HPDE6-E6E7 (cell line): ENCODE data around the gene SLC47A2.

Experiments
- DNase-seq: peaks from one replicate; pipeline ENCODE4 v3.0.0; 2011; ENCODE audit warnings: missing footprints; ENCODE audit errors: extremely low spot score

Gene SLC47A2

DNA sequence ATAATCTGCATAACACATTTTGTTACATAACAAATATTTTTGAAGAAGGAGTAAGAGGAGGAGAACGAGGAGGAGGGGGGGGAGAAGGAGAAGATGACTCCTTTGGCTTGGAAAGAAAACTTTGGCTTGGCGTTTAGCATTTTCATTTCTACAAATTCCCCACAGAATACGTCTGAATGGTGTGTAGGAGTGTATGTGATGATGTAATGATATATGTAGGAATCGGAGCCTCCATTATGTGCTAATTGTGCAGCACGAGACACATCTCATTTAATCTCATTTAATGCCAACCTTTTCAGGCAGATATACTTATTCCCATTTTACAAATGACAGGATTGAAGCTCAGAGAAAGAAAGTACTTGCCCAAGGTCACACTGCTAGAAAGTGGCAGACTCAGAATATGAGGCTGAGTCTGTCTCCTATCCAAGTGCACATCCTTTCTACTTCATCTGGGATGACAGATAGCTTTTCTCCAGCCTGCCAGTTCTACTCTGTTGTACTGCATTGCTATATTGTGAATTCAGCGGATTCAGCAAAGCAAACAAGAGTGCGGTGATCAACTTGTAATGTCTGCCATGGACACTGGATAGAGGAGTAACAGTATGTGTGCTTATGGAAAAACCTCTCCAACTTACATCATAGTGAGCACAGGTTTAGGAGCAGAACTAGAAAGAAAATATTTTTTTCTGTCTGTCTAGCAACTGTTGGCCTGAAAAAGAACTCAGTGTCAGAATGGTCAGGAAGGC is 10.4 kb upstream of the SLC47A2 start:
- no peak for DNase-seq

DNA sequence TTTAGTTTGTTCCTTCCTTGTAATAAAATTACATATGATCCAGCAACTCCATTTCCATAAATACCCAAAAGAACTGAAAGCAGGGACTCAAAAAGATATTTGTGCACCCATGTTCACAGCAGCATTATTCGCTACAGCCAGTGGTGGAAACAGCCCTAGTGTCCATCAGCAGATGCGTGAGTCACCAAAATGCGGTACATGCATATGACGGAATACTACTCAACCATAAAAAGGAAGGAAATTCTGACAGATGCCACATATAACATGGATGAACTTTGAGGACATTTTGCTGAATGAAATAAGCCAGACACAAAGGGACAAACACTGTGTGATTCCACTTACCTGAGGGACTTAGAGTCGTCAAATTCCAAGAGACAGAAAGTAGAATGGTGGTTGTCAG is 9.1 kb upstream of the SLC47A2 start:
- DNase-seq = no peak

DNA sequence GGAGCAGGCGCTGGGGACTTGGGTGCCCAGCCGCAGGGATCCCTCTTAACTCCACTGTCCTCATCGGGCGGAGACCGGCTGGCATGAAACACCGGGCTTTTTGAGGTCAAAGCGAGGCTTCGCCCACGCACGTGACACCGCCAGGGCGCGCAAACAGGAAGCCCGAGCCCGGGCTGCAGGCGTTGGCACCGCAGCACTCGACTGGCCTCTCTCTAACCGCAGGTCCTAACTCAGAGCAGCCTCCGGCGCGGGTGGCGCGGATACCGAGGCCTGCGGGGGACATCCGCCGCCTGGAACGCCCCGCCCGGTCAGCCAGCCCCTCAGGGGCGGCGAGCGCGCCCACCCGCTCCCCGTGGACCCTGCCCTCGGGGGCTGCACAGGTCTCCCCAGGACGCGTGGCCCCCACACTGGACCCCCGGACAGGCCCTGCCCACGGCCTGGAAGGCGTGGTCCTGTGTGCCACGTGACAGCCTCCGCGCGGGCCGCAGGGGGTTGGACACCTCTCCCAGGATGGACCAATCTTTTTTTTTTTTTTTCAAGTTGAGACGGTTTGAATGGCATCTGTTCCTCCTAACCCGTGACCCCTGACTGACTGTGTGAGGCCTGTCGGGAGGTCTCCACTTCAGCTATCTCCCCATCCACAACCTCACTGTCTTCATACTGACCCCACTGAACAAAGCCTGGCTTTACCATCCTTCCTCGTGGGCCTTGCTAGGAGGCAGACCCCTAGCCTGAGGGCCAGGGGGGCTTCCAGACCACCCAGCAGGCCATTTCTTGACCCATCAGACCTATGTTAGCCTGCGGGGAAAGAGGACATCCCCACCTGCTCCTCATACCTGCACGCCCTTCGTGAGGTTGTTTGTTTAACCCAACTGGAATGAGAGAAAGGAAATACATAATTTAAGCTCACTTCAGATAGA is 8.4 kb upstream of the SLC47A2 start:
- DNase-seq = peak; percentile 66

DNA sequence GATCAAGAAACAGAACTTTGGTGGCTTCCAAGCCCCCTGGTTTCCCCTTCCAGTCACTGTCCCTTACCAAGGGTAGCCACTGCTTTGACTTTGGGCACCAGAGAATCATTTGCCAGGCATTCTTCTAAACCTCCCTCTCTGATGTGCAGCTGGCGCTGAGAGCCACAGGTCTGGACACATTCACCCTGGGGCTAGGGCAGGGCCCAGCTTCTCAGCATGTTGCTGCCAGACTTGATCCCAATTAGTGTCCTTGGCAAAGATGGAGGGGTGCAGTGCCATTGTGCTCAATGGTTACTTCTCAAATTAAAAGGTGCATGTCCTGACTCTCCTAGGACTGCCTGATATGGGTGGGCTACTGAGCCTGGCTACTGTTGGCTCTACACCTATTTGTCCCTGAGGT is 7.6 kb upstream of the SLC47A2 start:
- DNase-seq = peak; percentile 84

DNA sequence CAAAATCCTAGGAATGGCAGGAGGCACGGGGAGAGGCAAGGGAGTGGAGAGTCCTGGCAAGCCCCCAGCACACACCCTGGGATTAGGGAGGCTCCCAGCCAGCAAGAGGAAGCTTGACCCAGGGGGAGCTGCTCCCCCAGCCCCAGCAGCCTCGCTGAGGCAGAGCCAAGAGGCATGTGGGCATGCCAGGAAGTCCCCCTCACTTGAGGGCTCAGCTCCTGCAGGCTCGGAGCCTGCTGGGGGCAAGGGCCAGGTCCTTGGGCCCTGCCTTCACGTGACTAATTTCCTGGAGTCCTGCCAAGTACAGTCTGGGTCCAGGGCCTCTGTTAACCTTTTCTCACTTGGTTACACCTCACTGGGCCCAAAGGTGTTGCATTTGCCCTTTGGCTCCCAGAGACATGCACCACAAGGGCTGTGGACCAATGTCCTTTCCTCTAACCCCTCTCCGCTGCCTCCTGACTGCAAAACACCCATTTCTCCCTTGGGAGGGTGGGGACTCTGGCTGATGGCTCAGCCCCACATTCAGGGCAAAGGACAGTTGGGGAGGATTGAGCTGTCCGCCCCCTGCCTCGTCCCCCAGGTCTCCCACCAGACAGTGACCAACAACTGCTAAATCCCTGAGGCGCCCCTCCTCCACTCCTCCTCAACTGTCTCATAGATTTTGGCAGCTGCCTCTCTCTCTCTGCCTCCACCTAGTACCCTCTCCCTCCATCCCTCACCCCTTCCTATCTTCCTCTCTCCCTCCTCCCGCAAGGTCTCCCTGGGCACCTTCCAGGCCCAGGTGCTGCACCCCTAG is 4.4 kb upstream of the SLC47A2 start:
- DNase-seq = no peak

DNA sequence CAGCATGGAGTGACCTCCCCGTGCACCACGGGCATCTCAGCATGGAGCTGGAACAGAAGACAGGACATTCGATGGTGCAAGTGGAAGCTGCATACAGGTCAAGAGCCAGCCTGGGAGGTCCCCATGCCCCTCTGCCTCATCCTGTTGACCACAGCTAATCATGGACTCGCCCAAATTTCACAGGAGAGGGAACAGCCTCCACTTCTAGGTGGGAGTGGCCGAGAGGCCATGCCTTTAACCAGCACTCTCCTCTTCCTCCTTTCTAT is 3.8 kb upstream of the SLC47A2 start:
- DNase-seq = no peak

DNA sequence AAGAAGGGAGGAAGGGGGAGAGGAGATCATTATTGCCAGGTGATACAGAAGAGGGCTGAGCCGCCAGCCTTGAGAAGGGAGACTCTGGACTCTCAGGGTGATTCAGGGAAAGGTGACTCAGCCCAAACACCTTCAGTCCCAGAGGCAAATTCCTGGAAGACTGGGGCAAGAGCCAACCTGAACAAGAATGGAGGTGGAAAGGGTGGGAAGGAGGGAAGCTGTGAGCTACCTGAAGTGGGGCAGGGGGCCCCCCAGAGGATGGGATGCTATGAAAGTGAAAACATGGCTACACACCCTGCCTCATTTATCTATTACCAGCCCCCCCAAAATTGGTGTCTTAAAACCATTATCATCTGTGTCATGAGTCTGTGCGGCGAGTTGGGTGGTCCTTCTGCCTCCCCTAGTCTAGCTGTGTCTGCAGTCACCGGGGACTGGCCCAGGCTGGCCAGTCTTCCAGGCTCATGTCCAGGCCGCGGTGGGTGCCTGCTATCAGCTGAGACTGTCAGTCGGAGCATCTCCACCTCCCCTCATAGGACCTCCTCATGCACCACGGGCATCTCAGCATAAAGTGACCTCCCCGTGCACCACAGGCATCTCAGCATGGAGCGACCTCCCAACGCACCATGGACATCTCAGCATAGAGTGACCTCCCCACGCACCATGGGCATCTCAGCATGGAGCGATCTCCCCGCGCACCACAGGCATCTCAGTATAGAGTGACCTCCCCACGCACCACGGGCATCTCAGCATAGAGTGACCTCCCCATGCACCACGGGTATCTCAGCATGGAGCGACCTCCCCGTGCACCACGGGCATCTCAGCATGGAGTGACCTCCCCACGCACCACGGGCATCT is 3.2 kb upstream of the SLC47A2 start:
- peak; percentile 81 for DNase-seq

DNA sequence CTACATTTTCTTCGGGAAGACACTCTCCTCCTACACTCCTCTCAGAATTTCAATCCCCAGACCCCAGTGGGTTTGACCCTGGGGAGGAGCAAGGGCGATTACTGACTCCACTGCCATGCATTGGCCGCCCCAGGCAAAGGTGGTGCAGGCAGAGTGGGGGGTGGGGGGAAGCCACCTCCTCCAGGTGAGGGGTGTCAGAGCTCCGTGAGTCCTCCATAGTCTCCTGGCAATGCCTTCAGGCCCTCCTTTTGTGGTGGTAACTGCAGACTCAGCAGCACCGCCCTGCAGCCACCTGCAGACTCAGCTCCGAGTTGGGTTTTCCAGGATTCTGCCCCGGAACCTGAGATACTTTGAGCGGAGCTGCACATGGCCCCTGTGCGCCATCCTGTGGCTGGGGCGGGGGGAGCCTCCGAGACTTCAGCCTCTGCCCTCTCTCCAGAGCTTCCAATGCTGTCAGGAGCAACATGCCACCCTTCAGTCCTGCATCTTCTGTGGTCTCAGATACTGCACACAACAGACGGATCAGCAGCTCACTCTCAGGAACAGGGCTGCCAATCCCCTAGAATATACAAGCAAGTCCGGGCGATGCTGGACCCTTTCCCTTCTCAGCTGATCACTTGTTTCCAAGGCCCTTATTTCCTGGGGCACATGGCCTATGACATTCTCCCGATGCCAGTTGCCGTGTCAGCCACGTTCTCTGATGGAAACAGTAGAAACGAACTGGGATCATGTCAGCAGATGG is 2.4 kb upstream of the SLC47A2 start:
- no peak for DNase-seq

DNA sequence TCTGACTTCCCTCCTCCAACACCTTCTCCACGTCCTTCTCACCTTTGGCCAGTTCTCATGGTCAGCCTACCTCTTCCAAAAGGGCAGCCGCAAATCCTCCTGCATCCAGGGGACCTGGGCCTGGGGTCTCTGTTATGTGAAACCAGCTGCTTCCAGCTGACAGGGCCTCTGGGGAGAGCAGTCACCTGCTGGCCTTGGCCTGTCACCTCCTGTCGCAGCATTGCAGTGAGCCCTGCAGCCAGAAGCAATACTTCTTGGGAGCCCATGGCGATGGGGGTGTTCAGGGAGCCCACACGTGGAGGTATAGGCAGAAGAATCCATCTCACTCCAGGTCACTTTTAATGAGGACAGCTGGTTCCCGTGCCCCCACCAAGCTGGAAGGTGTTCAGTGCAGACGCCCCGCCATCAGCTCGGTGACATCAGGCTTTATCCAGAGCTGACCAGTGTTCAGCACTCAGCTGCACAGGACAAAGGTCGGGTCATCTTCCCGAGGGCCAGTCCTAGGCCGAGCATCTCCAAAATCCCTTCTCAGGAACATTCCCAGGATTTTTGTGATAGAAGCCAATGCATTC is 1.7 kb upstream of the SLC47A2 start:
- no peak for DNase-seq

DNA sequence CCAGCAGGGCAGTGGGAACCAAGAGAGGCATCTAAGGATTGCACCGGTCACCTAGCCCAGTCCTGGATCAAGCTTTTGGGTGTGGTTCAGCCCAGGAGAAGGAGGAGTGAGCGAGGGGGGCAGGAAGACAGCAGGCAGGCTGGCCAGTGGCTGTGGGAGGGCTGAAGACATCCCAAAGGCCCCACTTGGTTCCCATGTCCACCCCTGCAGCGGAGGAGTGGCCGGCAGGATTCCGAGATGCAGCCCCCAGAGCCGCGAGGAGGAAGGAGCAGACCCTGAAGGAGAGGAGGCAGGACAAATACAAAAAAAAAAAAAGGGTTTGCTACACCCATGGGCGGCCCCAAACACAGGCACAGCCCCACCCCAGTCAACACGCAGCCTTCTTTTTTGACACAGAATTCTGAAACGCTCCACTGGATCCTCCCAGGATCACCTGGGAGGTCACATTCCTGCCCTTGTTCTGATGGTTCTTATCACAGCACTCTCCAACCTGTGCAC is 1.1 kb upstream of the SLC47A2 start:
- no peak for DNase-seq

DNA sequence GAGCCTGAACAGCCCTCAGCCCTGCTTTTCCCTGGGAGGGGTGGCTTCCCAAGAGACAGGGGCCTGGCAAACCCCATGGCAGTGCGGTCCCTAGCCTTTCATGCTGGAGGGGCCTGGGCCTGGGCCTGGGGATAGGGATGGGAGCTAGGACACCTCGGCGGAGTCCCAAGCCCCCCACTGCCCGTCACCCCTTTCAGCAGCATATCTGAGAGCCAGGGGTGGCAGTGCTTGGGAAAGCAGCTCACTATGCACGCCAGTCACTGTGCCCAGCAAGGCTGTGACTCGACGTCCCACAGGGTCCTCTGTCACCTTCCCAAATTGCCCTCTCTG is 612 bp upstream of the SLC47A2 start:
- DNase-seq = no peak

DNA sequence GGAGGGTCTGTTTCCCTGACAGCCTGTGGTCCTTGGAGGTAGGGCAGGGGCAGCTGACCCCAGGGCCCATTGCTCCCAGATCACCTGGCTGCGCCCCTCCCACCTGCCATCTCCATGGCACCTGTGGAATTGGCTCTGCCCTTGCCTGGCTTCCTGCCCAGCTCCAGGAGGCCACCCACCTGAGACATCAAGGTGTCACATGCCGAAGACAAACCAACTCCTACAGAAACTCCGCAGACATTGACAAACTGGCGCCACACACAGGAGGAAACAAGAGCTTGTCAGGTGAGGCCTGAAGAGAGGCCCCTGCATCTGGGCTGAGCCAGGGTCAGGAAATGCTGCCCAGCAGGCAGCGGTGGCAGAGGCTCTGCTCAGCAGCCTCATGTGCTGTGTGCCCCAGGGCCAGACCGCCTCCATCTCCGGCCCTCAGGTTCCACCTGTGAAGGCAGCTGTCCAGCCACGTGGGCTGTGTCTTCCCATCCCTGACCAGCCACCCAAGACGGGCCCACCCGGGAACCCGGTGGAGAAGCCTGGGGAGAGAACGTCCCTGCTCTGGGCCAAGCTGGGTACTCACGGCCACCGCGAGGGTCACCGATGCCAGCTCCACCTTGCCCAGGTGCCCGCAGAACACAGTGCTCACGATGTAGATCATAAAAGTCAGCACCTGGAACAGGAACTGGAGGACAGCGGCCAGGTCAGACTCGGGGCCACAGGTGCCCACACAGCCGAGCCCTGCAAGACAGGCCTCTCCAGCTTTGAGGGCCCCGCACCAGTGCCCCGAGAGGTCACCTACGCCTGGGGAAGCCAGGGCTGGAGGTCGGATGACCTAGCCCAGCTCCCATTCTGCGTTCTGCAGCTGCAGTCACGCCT is 1.6 kb downstream of the SLC47A2 start:
- DNase-seq = no peak

DNA sequence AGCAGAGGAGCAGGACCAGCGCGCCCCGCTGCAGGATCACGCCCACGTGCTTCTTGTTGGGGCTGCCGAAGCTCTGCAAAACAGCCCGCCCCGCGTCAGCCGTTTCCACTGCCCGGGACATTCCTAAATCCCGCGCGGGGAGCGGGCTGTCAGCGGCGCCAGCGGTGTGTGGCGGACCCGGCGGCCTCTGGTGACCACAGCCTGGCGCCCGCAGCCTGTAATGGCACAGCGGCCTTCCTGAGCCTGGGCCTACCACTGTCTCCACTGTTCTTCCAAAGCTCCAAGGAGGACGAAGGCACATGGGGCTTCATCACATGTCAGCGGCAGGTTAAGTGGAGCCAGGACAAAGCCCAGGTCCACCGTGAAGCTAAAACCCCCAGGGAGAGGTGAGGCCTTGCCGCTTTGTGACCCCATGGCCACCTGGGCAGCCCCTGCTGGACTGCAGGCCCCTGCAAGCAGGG is 2.5 kb downstream of the SLC47A2 start:
- no peak for DNase-seq

DNA sequence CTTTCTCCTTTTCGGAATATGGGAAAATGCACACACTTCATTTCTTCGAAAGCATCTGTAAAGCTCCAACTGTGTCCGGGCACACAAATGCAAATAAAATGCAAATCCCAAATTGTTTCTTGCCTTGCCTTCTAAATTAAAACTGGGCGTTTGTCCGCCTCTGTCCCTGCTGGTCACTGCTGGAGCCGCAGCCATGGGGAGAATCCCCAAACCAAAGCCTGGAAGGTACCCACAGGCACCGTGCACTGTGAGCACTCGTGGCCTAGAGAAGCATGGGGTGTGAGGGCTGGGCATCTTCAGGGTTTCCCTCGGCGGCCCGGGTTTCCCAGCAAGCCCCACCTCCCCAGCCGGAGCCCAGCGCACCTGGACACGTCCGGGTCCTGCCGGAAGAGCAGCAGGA is 2.9 kb downstream of the SLC47A2 start:
- DNase-seq = no peak

DNA sequence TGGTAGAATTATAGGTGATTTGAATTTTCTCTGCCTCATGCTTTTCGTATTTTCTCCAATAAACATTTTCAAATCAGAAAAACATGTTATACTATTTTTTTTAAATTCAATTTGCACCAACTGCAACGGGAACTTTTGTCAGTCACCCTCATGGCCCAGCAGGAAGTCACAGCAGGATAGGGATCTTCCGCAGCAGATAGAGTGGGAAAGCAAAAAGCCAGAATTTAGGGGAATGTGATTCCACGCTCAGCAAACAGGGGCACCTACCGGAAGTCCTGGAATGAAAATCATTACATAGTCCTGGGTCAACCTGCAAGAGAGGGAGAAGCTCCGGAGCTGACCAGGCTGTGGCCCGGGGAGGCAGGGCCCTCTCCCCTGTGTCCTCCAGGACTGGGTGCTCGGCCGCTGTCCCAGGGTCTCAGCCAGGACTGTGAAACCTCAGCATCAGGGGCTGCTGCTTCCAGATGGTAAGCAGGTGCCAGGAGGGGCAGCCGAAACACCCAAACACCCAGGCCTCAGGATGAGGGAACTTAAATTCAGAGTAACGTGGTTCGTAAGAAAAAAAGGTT is 3.9 kb downstream of the SLC47A2 start:
- DNase-seq = no peak

DNA sequence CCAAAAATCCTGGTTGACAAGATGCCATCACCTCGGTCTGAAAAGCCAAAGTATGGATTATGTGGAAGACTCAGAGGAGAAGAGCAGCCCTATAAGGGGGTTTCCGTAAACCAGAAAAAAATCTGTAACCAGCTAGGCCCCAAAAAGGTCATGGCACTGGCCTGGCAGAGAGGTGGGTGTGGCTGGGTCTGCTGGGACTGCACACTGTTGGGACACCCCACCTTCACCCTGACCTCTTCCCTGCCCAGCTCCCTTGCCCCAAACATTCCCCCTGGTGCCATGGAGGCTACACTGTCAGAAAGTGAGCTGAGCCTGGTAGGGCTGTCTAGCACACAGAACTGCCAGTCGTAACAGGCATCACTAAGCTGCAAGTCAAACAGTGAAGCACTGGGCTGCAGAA is 6.5 kb downstream of the SLC47A2 start:
- no peak for DNase-seq

DNA sequence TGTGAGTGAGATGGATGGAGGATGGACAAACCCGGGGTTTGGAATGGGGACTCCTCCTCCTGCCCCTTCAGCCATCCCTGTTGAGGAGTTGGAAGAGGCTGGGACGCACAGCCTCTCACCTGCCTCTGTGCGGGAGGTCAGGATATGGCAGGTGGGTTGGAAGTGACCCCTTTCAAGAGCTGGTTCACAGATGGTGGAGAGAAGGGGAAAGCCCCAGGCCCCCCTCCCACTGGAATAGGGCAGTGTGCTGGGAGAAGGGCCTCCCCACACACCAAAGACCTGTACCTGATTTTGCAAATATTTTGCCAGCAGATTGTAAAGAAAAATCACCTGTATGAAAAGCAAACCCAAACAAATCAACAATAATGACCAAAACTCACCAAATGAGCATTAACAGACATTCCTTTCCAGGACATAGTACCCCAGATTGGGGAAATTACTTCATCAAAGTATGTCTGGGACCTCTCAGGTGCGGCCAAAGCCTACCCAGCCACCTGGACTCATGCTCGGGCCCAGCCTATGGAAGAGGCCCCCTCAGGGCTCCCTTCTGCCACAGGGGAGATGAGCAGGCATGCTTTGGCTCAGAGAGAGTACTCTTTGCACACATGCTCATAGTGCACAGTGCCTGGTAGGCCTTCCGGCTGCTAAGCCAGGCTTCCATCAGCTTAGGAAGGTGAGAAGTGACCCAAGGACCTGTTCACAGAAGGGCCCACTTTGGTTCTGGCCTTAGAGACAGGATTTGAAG is 7.8 kb downstream of the SLC47A2 start:
- DNase-seq = no peak

DNA sequence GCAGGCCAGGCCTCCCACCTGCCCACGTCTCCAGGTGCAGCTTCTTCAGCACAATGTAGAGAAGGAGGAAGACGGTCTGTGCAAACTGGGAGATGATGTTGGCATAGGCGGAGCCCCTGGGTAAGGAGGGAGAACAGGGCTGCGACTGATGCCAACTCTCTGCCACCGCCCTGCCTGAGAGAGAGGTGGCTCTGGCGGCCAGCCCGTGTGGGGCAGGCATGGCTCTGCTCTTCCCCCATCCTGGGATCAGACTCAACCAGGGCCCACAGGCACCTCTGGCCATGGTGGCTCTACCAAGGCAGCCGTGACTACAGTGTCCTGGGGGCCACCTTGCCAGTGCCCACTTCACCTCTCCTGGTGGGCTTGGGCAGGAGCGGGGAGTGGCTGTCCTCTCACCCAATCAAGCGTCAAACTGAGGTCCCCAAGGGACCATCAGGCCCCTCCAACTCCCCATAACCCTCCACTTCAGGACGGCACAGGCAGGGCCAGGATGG is 8.6 kb downstream of the SLC47A2 start:
- DNase-seq = no peak
